NCI-H2029 (cell line): ENCODE data around the gene DCC.

Experiments
- DNase-seq: peaks from one replicate; lab custom pipeline; 2025; lab: John Stamatoyannopoulos, UW

The DCC gene

DNA sequence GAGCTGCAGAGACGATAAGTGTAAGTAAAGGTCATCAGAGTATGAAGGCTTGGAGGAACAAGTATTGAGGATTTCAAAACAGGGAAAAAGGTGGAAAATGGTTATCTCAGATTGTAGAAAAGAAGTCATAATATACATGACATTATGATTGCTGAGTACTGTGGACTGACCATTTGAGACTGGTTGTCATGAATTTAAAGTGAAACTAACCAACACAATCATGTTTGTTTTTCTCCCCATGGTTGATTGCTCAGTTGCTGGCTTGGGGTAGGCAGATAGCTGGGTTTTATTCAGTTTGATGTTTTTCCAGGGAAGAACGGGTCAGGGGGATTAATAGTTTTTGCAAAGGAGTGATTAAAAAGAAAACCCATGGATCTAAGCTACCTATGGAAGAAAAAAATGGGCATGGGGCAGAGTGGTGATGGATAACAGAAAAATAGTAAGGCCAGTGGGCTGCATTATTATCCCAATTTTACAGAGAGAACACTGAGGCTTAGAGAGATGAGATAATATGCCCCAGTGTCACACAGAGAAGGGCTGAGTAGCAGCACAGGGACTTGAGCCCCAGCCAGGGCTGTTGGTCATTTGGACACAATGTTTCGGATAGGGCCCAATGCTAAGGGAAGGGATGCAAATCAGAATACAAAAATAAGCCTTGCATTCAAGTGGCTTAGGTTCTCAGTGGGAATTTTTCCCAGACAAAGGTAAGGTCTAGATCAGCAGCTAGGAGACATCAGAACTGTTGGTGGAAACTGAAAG lies 885.7 kb downstream of the DCC start:
- DNase-seq = no peak

DNA sequence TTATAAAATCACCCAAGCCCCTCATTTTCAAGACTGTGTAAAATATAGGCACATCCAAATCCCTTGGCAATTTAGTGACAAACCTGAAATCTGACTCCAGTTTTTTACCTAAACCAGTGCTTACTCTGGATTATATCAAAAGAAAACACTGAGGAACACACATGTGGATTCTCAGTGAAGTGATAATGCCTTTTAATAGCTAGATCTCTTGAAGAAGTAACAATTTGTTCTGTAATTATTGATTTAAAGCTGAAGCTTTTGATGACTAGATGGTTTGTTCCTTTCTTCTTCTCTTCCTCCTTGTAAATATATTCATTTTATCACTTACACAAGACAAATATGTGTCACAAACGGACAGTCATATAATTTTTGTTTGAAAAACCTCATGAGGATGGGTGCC lies 894.6 kb downstream of the DCC start:
- no peak for DNase-seq

DNA sequence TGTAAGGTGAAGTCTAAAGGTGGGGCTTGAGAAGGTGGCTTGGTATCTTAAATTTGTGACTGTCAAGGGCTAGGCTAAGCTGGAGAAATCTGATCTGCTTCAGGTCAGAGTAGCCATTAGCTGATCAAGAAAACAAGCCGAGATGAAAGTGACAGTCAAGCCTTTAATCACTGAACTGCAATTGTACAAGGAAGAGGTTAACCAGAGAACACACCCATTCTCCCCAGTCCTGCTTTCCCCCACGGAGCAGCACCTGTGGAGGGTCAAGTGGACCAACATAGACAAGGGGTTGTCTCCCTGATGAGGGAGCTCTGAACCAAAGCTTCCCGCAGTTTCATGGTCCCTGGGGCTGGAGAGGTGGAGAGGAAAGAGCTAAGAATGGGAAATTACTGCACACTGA lies 901.2 kb downstream of the DCC start:
- DNase-seq = no peak

DNA sequence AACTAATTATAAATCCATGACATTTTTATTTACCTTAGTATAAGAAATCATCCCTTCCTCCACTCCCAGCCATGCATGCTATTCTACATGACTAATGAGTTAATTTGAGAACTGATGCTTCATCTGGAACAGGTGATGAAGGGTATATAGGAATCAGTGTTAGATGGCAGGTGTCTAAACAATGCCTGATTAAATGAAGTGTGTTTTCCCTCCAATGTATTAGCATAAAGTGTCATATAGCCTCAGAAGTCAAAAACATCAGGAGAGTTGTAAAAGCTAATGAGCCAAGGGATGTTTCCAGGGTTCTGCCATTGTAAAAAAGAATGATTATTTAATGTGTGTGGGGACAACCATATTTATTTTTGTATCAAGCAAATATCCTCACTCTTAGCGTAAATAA lies 913.8 kb downstream of the DCC start:
- DNase-seq = no peak

DNA sequence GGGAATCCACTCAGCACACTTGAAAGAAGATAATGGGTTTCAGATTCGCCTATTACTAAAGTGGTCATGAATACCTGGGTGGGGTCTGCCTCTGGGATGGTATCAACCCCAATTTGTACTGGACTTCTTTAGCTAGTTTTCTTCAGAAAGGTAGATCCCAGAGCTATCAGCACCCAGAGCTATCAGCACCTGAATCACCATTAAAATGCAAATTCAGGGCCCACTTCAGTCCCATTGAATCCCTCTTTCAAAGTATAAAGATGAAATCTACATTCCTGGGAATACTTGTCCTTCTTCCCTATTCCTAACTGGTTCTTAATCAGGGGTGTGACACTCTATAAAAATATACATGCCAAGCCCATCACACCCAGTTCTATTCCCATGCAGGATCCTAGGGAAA lies 914.3 kb downstream of the DCC start:
- DNase-seq = no peak

DNA sequence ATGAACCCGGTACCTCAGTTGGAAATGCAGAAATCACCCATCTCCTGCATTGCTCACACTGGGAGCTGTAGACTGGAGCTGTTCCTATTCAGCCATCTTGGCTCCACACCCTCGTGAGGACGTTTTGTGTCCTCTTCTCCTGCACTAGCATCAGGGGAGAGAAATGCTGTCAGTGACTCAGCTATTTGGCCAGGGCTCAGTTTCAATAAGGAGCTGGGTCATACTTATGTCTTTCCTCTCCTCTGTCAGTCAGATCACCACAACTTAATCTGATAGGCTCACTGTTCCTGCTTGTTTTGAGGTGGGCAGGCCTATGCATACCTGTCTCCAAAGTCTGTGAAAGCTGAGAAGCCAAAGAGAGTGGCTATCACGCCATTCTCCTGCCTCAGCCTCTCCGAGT lies 921.2 kb downstream of the DCC start:
- no peak for DNase-seq

DNA sequence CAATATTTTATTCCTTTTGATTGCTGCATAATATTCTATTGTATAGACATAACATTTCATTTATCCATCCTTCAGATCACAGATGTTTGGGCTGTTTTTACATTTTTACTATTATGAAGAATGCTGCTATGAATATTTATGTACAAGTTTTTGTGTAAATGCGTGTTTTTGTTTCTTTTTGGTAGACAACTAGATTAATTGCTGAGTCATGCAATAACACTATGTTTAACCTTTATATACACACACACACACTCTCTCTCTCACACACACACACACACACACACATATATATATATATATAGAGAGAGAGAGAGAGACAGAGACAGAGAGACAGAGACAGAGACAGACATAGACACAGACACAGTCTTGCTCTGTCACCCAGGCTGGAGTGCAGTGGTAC lies 926.9 kb downstream of the DCC start:
- no peak for DNase-seq

DNA sequence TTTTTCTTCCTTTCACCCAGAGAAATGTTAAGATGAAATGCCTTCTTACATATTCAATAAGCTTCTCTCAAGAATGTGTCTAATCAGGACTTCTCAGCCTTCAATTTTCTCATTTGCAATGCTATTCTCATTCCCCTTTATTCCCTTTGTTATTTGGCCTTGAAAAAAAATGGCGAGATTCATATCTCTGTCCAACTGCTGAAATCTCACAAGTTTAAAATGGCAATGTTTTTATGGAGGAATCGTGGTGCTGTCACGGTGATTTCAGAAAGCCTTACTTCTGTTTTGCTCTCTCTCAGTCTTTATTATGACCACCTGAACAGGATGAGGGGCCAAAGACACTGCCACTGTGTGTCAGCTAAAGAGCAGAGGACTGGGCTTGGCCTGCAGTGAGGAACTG lies 928.5 kb downstream of the DCC start:
- no peak for DNase-seq

DNA sequence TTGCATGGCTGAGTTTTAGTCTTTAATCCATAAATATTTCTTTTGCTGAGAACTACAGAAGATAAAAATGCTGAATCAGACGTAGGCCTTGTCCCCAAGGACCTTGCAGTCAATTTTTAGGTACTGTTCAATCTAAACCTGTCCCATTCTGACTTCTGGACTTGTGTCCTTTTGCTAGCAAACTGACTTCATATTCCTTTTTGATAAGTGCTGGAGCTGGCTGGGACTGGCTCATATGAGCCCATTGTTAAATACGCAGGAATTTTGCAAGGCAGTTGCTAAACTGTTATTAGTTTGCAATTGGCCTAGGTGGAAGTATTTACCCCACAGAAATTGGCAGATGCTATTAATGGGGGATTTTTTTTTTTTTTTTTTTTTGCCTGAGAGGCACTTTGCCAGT lies 941.4 kb downstream of the DCC start:
- no peak for DNase-seq

DNA sequence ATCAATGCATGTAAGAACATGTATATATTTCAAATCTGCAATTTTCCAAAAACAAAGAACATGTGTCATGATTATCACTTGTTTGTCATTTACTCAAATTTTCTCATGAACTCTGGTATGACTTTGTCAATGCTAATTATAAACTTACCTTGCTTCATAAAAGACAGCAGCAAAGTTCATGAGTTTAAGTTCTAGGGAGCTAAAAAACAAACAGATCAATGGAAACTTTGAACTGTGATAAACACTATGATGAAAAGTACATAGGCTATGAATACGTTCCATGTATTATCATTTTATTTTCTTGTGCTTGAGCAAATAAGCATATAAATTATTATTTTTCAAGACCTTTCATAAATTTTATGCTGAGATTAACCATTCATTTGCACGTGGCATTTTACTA lies 943.7 kb downstream of the DCC start:
- no peak for DNase-seq

DNA sequence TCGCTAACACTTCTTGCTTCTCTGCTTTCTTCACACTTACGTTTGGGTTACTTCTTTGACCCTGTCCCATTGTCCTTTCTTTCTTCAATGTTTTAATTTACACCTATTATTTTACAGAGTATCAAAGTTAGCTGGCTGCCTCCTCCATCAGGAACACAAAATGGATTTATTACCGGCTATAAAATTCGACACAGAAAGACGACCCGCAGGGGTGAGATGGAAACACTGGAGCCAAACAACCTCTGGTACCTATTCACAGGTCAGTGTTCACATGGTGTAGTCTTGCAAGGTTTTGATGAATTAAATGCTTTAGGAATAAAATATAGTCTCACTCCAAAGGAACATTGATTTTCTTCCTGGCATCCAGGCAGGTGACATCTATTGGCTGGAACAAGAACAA lies 965.5 kb downstream of the DCC start:
- DNase-seq = no peak

DNA sequence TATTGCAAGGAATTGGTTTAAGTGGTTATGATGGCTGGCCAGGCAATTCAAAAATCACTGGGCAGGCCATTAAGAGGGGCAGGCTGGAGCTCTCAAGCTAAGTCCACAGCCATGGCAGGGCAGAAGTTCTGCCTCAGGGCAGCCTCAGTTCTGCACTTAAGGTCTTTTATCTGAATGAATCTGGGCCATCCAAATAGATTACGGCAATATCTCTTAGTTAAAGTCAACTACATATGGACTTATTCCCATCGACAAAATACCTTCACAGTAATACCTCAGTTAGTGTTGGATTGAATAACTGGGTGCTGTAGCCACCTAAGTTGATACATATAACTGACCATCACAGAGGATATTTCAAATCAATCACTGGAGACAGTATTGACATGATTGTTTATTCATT lies 979.6 kb downstream of the DCC start:
- DNase-seq = no peak

DNA sequence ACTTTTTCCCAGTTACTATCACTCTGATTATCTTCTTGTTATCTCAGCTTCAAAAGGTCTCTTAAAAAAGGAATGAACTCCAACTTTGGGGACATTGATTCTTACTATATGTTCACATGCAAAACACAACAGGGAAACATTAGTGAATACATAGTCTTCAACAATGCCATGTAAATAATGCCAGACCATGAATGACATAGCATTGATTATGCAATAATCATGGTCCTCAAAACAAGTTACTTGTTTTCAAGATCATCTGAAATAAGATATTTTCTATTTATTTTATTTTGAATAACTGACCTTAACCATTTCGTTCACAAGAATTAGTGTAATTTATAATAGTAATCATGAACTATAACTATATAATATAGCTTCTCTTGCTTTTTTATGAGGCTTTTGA lies 982.2 kb downstream of the DCC start:
- DNase-seq = no peak

DNA sequence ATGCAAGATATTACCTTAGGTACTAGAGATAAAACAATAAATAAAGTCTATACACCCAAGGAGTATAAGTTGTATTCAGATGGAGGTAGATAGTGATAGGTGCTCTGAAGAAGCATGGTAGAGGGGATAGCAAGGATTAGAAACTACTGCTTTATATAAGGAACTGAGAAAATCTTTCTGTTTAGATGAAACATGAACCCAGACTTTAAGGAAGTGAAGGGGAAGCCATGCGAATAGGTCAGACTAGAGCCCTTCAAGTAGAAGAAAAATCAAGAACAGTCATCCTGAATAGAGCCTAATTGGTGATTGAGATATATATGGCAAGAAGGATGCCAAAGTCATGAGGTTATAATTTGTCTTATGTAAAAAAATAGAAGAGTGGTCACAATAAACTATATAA lies 984.4 kb downstream of the DCC start:
- DNase-seq = no peak

DNA sequence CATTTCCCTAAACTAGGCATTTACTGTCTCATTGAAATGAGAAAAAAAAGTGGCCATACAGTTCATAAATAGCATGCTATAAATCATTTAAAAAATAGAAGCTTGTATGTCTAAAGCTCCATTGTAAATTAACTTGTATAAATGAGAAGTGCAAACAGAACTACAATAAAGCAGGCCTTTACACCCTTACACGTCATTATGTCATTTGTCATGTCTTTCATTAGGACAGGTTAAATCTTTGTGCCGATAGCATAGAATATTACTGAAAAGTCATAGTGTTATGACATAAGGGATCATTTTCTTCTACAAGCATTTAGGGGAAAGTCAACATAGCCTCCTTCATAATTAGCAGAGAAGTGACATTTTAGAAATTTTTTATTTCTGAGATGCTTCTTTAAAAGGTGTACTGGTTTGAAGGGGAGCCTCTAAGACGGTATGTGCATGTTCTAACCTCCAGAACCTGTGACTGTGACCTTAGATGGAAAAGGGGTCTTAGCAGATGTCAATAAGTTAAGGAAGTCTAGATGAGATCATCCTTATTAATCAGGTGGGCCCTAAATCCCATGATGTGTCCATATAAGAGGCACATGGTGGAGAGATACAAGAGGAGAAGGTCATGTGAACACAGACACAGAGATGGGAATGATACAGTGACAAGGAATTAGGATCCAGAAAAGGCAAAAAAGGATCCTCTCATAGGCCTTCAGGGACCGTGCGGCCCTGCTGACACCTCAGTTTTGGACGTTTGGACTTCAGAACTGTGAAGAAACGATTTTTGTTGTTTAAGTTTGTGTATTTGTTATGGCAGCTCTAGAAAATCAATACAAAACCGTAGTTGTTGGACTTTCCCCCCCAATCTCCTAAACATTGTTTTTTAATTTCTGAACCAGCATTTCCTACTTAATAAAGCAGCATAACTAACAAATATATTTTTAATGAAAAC lies 1020.8 kb downstream of the DCC start:
- no peak for DNase-seq

DNA sequence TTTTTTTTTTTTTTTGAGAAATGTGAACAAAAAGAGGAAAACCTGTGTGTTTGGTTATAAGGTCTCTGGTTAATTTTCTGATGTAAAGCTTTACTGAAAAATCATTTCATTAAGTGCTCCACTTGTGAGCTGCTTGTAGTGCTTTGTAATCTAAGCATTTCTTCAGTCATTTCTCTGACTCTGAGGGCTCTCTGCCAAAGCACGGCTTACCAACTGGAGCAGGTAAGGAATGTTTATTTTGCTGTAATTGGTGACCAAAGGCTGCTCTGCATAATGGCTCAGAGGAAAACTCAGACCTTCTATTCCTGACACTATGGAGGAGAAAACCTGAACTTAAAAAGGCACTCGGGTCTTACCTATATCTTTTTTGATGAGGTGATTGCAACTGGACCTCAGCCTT lies 1035.6 kb downstream of the DCC start:
- DNase-seq = no peak

DNA sequence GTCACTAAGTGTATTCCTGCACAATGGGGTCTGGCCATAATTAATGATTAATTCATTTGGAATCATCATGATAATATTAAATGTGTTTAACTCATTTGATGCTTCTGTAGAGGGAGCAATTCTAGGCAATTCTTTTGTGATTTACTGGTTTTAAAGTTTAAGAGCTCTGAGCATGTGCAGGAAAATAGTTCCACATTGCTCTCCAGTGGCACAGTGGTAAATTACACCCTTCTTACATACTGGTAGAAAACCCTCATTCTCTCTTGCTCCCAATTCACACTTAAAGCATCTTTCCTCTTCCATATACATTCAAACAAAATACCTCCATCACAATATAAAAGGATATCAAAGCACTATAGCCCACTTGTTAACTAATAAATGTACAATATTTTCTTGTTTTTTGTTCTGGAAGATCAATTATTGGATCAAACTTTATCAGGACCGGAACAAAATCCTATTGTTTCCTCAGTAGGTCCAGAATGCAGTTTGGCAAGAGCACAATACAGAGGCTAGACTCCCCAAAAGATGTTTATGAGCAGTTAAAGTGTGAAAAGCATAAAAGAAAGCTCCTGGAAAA lies 1040.2 kb downstream of the DCC start:
- DNase-seq = no peak

DNA sequence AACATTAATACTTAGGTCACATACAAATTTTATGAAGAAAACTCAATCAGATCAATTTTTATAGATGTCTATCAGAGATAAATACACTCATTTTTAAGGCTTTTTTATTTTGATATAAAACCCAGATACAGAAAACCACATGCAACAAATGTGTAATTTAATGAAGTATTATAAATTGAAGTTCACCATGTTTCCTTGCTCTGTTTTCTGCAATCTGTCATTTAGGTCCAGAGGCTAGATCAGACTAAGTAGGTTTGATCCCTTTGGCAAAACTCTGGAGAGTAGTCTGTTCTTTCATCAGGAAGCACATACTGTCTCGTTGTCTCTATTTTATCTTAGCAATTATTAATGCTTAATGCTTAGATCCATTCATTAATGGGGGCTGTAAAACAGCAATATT lies 1042.9 kb downstream of the DCC start:
- DNase-seq = no peak

DNA sequence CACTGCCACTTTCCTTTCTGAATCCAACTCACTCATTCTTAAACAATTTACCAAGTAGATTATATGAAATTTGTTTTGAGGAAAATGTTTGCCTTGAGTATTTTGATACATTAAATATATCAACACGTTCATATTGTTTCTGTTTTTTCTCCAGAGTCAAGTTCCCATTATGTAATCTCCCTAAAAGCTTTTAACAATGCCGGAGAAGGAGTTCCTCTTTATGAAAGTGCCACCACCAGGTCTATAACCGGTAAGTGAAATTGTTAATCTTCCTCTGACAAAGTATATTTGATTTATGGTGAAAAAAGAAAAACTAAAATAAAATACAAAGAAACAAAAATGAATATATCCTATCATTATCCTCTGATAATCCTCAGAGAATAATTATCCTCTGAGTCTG lies 1045.9 kb downstream of the DCC start:
- DNase-seq = no peak

DNA sequence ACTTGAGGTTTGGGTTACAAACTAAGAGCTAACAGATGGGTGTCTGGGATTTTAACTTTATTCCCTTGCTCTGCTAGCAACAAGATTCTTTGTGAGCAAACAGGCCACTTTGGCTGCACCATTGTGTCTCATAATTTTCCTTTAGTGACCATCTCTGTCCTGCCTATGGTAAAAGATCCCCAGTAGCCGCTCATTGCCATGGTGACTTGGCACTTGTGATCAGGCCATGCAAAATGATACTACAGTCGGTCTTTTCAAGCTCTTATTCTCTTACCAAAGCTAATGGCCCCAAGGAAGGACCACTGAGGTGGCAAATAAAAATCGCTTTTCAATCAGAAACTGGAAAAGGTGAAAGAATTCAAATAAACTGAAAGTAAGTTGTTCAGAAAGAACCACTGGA lies 1047.6 kb downstream of the DCC start:
- DNase-seq = no peak

DNA sequence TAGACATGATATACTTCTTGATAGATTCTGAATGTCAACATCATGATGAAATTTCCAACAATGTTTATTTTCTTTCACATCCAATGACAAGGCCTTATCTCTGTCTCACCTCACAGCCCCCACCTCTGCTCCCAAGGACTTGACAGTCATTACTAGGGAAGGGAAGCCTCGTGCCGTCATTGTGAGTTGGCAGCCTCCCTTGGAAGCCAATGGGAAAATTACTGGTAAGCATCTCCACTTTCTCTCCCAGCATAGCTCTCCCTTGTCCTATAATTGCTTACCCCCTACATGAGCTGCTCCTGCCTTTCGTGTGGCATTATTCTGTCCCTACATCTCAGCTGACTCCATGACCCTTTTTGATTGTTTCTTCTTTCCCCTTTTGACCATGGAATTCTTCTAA lies 1062.7 kb downstream of the DCC start:
- no peak for DNase-seq

DNA sequence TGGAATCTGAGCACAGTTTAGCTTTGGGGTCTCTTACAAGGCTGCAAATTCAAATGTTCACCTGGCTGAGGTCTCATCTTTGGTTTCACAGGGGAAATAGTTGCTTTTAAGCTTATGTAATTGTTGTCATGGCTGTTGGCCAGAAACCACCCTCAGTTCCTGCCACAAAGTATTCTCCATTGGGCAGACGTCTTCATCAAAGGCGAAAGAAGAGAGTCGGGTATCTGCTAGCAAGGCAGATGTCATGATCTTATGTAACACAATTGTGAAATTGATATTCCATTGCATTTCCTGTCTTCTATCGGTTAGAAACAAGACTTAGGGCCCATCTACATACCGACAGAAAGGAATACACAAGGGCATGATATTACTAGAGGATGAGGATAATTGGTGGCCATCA lies 1068.3 kb downstream of the DCC start:
- DNase-seq = no peak

DNA sequence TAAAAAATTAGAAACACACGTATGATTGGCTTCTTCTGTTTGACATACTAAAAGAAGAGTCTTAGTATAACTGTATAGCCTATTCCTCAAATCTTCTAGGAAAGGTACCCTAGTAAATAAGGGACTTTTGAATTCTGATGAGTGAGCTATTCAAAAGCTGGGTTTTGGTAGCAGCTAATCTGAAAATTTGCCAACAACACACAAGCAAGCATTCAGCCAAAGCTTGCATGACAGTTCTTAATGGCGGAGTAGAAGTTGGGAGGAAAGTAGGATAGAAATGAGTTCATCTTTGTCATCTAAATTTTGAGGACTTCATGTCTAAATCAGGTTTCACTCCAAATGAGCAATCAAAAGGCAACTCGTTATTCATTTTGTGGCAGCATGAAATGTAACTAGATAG lies 1071.5 kb downstream of the DCC start:
- no peak for DNase-seq
